Panc1 (cell line): Measurements from ENCODE around the gene COMMD9. TPM values are rescaled to one million over a fixed set of nuclear protein-coding genes. Genes with fewer than 3 reads are reported as not detected.

Experiments
- ATAC-seq: fragments of 200-7000 bp; cut with Tn5 transposase; 2 replicates; pipeline ENCODE4 v1.9.1; 2020; ENCODE audit warnings: mild to moderate bottlenecking, moderate library complexity
- BruUV-seq: library from RNA; stranded (reverse); fragments of 400-500 nt; replicated peaks from 2 replicates; lab custom pipeline; 2021; lab: Mats Ljungman, UMichigan
- CTCF ChIA-PET: fragments of 300-600 bp; sonication (Branson Sonifier 250); formaldehyde crosslinking; loops from one replicate; lab custom pipeline; 2022; ENCODE audit warnings: antibody characterized with exemption; lab: Charles Lee
- POLR2A ChIA-PET: fragments of 300-600 bp; sonication (Branson Sonifier 250); formaldehyde crosslinking; loops from one replicate; lab custom pipeline; 2022; ENCODE audit warnings: antibody characterized with exemption; lab: Charles Lee
- DNase-seq: peaks from one replicate; pipeline ENCODE4 v3.0.0-alpha.2; 2010; ENCODE audit warnings: low read depth, low spot score
- H3K27ac ChIP-seq: 2 replicates; pipeline ENCODE4 v1.5.1; 2011; ENCODE audit warnings: mild to moderate bottlenecking, low read length, inconsistent platforms
- H3K27me3 ChIP-seq: fragments of 200-500 bp; sonication (Bioruptor generic); 2 replicates; pipeline ENCODE4 v1.6.0; 2014; ENCODE audit warnings: low read length, inconsistent platforms; ENCODE audit not compliant: control insufficient read depth, insufficient read depth
- H3K36me3 ChIP-seq: fragments of 200-500 bp; sonication (Bioruptor generic); 2 replicates; pipeline ENCODE4 v1.5.1; 2014; ENCODE audit warnings: inconsistent platforms, mild to moderate bottlenecking, low read length, moderate library complexity; ENCODE audit not compliant: control insufficient read depth, insufficient read depth
- H3K4me1 ChIP-seq: 2 replicates; pipeline ENCODE4 v1.5.1; 2011; ENCODE audit warnings: inconsistent platforms, mild to moderate bottlenecking, low read length, moderate library complexity; ENCODE audit not compliant: control insufficient read depth, insufficient read depth
- H3K4me3 ChIP-seq, 2 experiments: 2 replicates each; pipeline ENCODE4 v1.5.1; 2011 to 2012; ENCODE audit warnings: low read depth in 2 of 2, low read length in 2 of 2, mild to moderate bottlenecking in 2 of 2, inconsistent platforms in 1 of 2, moderate library complexity in 1 of 2
- H3K9me3 ChIP-seq: fragments of 200-500 bp; sonication (Bioruptor generic); 2 replicates; pipeline ENCODE4 v1.5.1; 2014; ENCODE audit warnings: low read depth, mild to moderate bottlenecking, inconsistent platforms, low read length, moderate library complexity; ENCODE audit not compliant: control insufficient read depth, insufficient read depth
- POLR2AphosphoS5 ChIP-seq: IDR thresholded peaks from 2 replicates; pipeline ENCODE4 v1.6.1; 2012; ENCODE audit warnings: mild to moderate bottlenecking, low read depth, low read length, moderate library complexity
- REST ChIP-seq, 2 experiments: IDR thresholded peaks; 2 replicates each; pipeline ENCODE4 v1.6.1; 2011 to 2012; ENCODE audit warnings: low read depth in 2 of 2, control low read depth in 1 of 2, low read length in 1 of 2, mild to moderate bottlenecking in 1 of 2, moderate library complexity in 1 of 2; ENCODE audit not compliant: insufficient read depth in 1 of 2
- SIN3A ChIP-seq: IDR thresholded peaks from 2 replicates; pipeline ENCODE4 v1.6.1; 2012; ENCODE audit warnings: low read depth, mild to moderate bottlenecking, low read length, moderate library complexity, borderline replicate concordance; ENCODE audit not compliant: insufficient read depth
- TCF7L2 ChIP-seq: IDR thresholded peaks from 2 replicates; pipeline ENCODE4 v1.6.1; 2011; ENCODE audit warnings: mild to moderate bottlenecking, low read depth, low read length, inconsistent platforms
- in situ Hi-C: cut with HindIII; loops from 2 replicates; pipeline ENCODE4 v1.10.0; 2016; ENCODE audit warnings: low sequenced_read_pairs, low pct_unique_long_range_greater_than_20kb
- intact Hi-C: fragments of 100-400 bp; cut with micrococcal nuclease; formaldehyde crosslinking; loops from one replicate; pipeline ENCODE4 v1.10.0; 2022; ENCODE audit not compliant: unreplicated experiment
- total RNA-seq: library from RNA; stranded (reverse); gene quantifications from one replicate; pipeline ENCODE4 v1.2.1, GENCODE V29; 2021; ENCODE audit not compliant: unreplicated experiment
- TF ChIP-seq, protein P1 (sequence below): fragments of 450-650 bp; IDR thresholded peaks from 2 replicates; pipeline ENCODE4 v1.5.1; 2017; ENCODE audit warnings: mild to moderate bottlenecking

The COMMD9 gene
- total RNA-seq, 1 experiment from 2014 or later, result 41.8 TPM

DNA sequence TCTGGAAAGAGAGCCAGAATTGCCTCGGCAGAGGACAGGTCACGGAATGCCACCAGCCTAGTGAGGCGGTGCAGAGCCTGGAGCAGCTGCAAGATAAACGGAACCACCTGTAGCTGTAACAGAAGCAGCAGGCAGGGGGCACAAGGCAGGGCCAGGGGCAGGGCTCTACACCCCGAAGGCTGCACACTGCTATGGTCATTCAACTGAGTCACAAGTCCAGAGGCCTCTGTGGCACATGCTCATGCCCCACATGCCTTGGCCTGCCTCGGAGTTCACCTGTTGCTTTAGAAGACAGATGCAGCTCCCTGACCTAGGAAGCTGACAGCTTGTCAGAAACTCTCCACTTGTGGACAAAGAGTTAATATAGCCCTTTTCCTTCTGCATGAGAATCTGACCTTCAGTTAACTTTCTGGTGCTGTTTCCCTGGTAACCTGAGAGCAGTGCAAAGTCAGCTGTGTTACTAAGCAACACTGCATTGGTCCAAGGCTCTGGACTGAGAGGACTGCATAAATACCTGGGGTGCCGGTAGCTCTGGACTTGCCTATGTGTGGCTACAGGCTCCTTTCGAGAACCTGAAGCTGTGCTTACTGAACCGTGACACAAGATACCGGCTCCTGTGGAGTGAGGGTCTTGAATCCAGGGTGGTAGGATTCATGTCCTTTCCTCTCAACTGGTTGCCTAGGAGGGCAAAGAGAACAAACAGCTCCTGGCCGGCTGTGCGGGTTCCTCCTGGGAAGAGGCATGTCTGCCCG is 10.5 kb downstream of the COMMD9 start:
- no peak for TF ChIP-seq SIN3A
- TF ChIP-seq TCF7L2, result no peak
- no peak for TF ChIP-seq REST (IDR thresholded peaks at IDR 0.05; ENCODE audit: insufficient read depth in 1 of 2, low read depth in 2 of 2, low read length in 1 of 2)
- intact Hi-C loops (no loop called here), in situ Hi-C loops (no loop called here)
- Histone ChIP-seq H3K4me3 (no peak overlapping the region), H3K27me3 (no peaks in the 10 kb centered on the region), H3K9me3 (no peaks in the 10 kb centered on the region), H3K36me3 (no peaks in the 10 kb centered on the region), H3K27ac (no peak overlapping the region), H3K4me1 (no peaks in the 10 kb centered on the region)
- POLR2A ChIA-PET, result no interaction called here
- no TSS peak for BruUV-seq
- CTCF ChIA-PET, result interaction anchor here (1.2 kb wide), 1 partner anchor 200 kb away, joined by 4 read pairs; no protein-coding TSS in a partner anchor
- DNase-seq, result no peak
- no peak for ATAC-seq

- no peaks in the 10 kb centered on the region for H3K9me3 ChIP-seq
- no peak overlapping the region for H3K4me3 ChIP-seq
- no peaks in the 10 kb centered on the region for H3K4me1 ChIP-seq
- no peak for DNase-seq
- intact Hi-C loops, result no loop called here
- ChIA-PET CTCF (interaction anchor here (1.2 kb wide), 1 partner anchor 218 kb away, joined by 3 read pairs; no protein-coding TSS in a partner anchor), POLR2A (no interaction called here)
- no peaks in the 10 kb centered on the region for H3K36me3 ChIP-seq
- no peak for ATAC-seq
- no peak overlapping the region for H3K27ac ChIP-seq
- no peaks in the 10 kb centered on the region for H3K27me3 ChIP-seq
- TF ChIP-seq SIN3A (no peak), POLR2AphosphoS5 (no peak), TCF7L2 (no peak), REST (IDR thresholded peaks at IDR 0.05; ENCODE audit: insufficient read depth in 1 of 2, low read depth in 2 of 2, low read length in 1 of 2) (no peak)
- TF ChIP-seq, protein P1, sequence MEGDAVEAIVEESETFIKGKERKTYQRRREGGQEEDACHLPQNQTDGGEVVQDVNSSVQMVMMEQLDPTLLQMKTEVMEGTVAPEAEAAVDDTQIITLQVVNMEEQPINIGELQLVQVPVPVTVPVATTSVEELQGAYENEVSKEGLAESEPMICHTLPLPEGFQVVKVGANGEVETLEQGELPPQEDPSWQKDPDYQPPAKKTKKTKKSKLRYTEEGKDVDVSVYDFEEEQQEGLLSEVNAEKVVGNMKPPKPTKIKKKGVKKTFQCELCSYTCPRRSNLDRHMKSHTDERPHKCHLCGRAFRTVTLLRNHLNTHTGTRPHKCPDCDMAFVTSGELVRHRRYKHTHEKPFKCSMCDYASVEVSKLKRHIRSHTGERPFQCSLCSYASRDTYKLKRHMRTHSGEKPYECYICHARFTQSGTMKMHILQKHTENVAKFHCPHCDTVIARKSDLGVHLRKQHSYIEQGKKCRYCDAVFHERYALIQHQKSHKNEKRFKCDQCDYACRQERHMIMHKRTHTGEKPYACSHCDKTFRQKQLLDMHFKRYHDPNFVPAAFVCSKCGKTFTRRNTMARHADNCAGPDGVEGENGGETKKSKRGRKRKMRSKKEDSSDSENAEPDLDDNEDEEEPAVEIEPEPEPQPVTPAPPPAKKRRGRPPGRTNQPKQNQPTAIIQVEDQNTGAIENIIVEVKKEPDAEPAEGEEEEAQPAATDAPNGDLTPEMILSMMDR, result no peak
- no TSS peak for BruUV-seq
- in situ Hi-C loops, result no loop called here
Measured at GRCh38 chr11:36274414-36274813, 14.8 kb downstream of the COMMD9 start.
